Peyer's patch (tissue), 4 donors: ENCODE results near the gene ARHGAP18.

Source experiments
- POLR2A ChIP-seq, 2 donors: fragments of 450-650 bp; IDR thresholded peaks; one replicate each; pipeline ENCODE4 v1.5.1; 2017; ENCODE audit warnings: antibody characterized with exemption in 2 of 2, mild to moderate bottlenecking in 2 of 2, moderate library complexity in 2 of 2
- TF ChIP-seq, protein P1 (sequence below), 6 experiments: fragments of 450-650 bp in 4 of 6; fragments of 200-600 bp in 2 of 6; sonication (generic) in 1 of 6; IDR thresholded peaks; one replicate each; pipeline ENCODE4 v1.5.1; 2017 to 2019; ENCODE audit warnings: antibody characterized with exemption in 6 of 6, mild to moderate bottlenecking in 3 of 6, moderate library complexity in 1 of 6

DNA sequence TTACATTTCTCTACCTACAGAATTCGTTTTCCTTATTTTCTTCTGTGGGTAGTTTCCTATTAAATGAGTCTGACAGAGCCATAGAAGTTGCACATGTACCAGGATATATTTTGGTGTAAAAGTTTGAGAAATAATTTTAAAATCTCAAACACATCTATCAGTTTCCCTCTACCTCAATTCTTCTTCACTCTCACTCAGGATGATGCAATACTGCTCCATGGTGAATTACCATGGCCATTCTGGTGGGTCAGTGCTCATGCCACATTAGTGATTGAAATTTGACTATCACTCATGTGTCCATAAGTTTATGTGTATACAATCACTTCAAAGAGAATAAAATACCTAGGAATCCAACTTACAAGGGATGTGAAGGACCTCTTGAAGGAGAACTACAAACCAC, 151.7 kb downstream of the ARHGAP18 start:
- TF ChIP-seq POLR2A (IDR thresholded peaks at IDR 0.05), result no peak
- TF ChIP-seq, protein P1, sequence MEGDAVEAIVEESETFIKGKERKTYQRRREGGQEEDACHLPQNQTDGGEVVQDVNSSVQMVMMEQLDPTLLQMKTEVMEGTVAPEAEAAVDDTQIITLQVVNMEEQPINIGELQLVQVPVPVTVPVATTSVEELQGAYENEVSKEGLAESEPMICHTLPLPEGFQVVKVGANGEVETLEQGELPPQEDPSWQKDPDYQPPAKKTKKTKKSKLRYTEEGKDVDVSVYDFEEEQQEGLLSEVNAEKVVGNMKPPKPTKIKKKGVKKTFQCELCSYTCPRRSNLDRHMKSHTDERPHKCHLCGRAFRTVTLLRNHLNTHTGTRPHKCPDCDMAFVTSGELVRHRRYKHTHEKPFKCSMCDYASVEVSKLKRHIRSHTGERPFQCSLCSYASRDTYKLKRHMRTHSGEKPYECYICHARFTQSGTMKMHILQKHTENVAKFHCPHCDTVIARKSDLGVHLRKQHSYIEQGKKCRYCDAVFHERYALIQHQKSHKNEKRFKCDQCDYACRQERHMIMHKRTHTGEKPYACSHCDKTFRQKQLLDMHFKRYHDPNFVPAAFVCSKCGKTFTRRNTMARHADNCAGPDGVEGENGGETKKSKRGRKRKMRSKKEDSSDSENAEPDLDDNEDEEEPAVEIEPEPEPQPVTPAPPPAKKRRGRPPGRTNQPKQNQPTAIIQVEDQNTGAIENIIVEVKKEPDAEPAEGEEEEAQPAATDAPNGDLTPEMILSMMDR (IDR thresholded peaks at IDR 0.05), result no peak
